Fibroblast of mammary gland (primary cell): Measurements from ENCODE around the gene CAPN5.

ENCODE experiments used
- DNase-seq: peaks from one replicate; pipeline ENCODE4 v3.0.0-alpha.2; 2010; ENCODE audit warnings: low read depth
- H3K4me3 ChIP-seq: 2 replicates; pipeline ENCODE4 v1.5.1; 2011; ENCODE audit warnings: low read depth, mild to moderate bottlenecking, low read length, moderate library complexity; ENCODE audit not compliant: control insufficient read depth
- TF ChIP-seq, protein P1 (sequence below): conservative IDR thresholded peaks from 2 replicates; pipeline ENCODE4 v1.5.1; 2011; ENCODE audit warnings: low read depth, low read length, inconsistent platforms; ENCODE audit not compliant: control insufficient read depth, insufficient read depth

CAPN5 gene

DNA sequence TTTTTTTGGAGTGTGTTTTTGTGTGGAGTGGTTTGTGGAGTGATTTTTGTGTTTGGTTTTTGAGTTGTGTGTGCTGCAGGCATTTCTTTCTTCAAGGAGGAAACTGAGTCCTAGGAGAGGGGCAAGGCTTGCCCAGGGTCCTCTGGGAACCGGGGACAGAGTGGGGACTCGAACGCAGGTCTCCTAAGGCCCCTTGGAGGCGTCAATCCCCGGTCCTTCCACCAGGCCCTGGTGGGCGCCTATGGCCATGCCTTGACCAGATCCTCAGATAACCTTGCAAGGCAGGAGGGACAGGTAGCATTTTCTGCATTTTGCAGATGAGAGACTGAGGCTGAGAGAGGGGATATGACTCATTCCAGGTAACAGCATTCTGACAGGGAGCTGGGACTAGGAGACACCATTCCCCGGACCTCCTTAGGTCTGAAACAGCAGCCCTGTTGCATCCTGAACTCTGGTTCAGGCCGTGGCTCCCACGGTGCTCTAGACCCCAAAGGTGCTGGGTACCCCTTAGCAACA lies 100.4 kb downstream of the CAPN5 start:
- DNase-seq: no peak
- TF ChIP-seq, protein P1, sequence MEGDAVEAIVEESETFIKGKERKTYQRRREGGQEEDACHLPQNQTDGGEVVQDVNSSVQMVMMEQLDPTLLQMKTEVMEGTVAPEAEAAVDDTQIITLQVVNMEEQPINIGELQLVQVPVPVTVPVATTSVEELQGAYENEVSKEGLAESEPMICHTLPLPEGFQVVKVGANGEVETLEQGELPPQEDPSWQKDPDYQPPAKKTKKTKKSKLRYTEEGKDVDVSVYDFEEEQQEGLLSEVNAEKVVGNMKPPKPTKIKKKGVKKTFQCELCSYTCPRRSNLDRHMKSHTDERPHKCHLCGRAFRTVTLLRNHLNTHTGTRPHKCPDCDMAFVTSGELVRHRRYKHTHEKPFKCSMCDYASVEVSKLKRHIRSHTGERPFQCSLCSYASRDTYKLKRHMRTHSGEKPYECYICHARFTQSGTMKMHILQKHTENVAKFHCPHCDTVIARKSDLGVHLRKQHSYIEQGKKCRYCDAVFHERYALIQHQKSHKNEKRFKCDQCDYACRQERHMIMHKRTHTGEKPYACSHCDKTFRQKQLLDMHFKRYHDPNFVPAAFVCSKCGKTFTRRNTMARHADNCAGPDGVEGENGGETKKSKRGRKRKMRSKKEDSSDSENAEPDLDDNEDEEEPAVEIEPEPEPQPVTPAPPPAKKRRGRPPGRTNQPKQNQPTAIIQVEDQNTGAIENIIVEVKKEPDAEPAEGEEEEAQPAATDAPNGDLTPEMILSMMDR: no peak
- no peak overlapping the region for H3K4me3 ChIP-seq

DNA sequence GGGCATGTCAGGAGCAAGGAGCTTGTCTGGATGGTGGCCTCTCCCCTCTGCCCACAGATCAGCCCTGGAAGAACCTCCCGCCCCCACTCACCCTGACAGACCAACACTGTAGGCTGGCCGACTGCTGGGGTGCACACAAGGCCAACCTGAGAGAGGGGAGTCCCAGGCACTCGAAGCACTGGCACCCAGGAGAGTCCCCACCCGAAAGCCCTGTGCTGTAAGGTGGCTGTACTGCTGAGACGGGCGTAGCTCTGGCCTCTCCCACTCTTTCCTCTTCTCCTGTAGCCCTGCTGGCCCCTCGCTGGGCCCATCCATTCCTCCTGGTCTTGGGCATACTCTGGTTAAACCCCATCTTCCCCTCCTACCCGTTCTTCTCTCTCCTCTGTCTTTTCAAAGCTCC lies 101.0 kb downstream of the CAPN5 start:
- TF ChIP-seq, protein P1: no peak
- DNase-seq: no peak
- H3K4me3 ChIP-seq: no peak overlapping the region

DNA sequence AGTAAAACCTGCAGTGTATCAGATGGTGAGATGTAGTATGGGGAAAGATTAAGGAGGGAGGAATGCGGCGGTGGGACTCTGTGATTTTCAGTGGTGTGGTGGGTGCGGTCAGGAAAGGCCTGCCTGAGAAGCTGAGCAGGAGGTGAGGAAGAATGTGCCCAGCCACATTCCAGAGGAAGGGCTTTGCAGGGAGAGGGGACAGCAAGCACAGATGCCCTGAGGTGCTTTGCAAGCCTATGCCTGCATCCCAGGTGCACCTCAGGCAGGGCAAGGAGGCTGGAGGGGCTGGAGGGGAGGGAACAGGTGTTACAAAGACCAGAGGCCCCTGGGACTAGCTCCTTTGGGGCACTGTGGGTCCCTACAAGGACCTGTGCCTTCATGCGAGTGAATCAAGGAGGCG lies 103.3 kb downstream of the CAPN5 start:
- TF ChIP-seq, protein P1: no peak
- H3K4me3 ChIP-seq: no peak overlapping the region
- no peak for DNase-seq

DNA sequence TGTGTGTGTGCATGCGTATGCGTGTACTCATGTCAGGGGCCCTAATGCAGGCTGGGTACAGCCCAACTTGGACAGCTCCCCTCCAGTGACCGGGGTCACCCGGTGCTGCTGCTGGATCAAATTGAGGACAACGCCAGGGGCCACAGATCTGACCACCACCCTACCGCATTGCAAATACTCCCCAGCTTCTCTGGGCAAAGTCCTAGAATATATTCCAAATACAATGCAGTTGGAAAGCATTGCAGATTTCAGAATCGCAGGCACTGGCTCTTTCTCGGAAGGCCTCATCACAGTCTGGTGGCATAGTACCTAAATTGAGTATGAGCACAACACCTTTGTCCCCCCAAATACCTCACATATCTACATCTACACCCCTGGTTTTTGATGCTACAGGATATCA lies 104.5 kb downstream of the CAPN5 start:
- TF ChIP-seq, protein P1: no peak
- H3K4me3 ChIP-seq: no peak overlapping the region
- no peak for DNase-seq

DNA sequence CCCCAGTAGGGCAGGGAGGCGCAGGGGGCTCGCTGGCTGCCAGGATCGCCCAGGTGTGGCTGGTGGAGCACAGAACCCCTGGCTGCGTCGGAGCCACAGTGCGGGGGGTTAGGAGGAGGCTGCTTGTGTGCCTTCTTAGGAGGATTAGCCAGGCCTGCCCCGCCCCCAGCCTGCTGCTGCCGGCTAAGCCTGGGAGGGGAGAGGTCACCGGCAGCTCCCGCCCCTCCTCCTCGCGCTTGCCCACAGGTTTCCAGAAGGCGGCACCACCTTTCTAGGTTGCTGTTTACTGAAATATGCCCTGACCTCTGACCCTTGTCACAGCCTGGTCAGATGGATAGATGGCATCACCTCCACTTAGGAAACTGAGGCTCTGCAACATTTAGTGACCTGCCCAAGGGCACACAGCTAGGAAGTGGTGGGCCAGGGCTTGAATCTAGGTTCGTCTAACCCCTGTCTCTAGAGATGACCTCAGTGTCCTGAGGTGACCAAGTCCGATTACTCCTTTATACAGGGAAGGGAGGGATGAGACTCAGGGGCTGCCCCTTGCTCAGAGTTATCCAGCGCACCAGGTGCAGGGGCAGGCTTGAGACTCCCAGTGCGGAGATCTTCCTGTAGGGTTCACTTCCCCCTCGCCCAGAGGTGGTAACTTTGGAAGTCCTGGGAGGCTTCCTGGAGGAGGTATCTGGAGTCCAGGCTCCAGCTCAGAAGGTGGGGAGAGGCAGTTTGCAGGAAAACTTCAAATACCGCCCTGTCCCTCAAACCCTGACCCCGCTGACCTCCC lies 105.3 kb downstream of the CAPN5 start:
- H3K4me3 ChIP-seq: no peak overlapping the region
- no peak for DNase-seq

DNA sequence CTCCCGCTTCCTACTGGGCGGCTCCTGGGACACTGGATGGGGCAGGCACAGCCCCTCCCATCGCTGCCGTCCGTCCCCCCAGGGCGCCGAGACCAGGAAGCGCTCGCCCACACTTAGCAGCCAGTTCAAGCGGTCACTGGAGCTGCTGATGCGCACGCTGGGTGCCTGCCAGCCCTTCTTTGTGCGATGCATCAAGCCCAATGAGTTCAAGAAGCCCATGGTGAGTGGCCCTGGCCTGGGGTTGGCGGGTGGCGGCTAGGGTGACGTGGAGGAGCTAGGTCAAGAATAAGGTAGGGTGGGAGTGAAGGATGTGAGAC lies 105.9 kb downstream of the CAPN5 start:
- DNase-seq: peak; percentile 32
- TF ChIP-seq, protein P1: no peak
- no peak overlapping the region for H3K4me3 ChIP-seq

More for the DNA sequence above, 105.3 kb downstream of the CAPN5 start:
- TF ChIP-seq, protein P1: no peak
